Posterior cingulate gyrus (tissue), 11 donors: Measurements from ENCODE around the gene MYB.
"Not testable (repeated sequence)": the region's sequence is repeated elsewhere in the genome, so short reads cannot be mapped to it uniquely, and the experiment has no call there.

ENCODE experiments used
- DNase-seq, 10 donors: peaks; one replicate each; pipeline versions ENCODE4 v3.0.0 to v3.0.0-alpha.2; 2020 to 2021; ENCODE audit warnings: mixed read lengths in 3 of 10
- intact Hi-C: fragments of 100-400 bp; cut with DNase I; formaldehyde crosslinking; loops from one replicate; pipeline ENCODE4 v1.15.1; 2023

Gene MYB

DNA sequence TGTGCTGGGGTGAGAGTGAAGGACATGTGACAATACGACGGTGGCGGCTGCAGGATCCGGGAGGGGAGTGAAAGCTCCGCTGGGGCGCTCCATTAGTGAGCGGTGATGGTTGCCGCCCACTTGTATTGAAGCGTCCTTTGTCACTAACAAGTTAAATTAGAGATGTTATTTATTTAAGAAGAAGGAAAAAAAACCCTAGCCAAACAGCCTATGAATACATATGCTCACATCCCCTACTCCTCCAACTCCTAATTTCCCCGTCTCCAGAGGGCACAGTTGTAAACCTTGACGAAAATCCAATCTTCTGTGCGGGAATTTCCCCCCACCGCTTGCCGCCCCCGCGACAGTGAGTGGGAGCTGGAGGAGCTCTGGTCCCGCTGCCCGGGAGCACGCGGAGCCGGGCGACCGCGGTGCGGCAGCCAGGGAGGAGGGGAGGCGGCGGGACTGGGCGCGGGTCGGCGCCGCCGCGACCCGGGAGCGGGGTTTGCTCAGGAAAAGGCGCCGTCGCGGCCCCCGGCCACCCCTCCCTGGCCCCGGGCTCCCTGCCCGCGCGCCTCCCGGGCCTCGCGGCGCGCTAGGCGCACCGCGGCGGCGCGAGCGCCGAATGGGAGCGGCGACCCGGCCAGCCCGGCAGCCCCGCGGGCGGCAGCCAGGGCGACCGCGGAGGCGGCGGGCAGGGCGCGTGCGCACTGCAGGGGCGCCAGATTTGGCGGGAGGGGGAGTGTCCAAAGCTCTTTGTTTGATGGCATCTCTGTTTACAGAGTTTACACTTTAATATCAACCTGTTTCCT, at the start of gene MYB:
MYB (plus strand) TSS at position 767 of the 791 bp plus-strand sequence. CDS start 206 bp downstream, outside the sequence.
- intact Hi-C loops: no loop called here
- peak in 3 of 10 donors; percentile 23 to 89 (median 57) for DNase-seq

DNA sequence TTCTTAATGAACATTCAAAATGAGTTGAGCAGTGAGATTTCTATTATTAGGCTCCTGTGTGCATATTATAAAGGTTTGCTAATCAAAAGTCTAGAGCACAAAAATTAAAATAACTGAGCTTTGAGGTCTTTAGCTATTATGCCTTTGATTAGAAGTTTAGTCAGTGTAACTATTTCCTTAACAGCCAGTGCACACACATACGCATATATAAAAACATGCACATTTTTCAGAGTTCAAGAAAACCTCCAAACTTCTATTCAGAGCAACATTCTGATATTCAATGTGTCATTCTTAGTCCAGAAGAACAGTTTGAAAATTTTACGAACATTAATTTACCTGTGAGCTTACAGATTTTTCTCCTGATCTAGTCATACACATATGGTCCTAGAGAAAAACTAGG, 48.3 kb upstream of the MYB start:
- DNase-seq: no peak
- intact Hi-C loops: no loop called here

DNA sequence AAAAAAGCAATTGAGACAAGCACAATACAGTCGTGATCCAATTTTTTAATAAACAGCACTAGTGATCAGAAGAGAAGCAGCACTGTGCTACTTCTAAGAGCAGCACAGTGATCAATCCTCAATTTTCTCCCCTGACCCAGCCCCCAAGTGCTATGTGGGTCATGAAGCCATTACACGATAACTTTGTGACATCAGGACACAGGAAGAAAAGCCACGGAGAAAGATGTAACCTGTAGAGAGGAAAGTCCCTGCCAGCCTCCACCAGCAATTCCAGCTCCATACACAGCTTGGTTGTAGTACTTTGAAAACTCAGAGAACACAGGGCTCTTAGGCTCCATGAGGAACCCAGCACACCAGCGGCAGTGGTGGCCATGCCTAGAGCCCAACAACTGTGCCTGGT, 45.3 kb upstream of the MYB start:
- no peak for DNase-seq
- intact Hi-C loops: no loop called here

DNA sequence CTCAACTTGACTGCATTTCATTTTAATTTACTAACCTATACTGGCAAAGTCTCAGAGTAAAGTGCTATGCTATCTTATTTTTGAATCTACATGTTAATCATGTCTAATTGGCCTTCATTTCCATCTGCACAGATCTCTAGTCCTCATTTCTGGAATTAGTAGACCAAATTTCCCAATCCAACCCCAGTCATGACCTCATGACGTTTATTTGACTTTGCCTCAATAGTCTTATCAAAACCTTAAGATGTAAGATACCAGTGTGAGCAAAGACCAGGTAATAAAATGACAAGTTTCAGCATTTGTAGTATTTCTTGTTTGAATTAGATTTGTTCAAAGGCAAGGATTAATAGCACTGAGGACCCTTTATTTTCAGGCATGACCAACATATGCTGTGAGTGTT, 43.3 kb upstream of the MYB start:
- intact Hi-C loops: no loop called here
- no peak for DNase-seq

DNA sequence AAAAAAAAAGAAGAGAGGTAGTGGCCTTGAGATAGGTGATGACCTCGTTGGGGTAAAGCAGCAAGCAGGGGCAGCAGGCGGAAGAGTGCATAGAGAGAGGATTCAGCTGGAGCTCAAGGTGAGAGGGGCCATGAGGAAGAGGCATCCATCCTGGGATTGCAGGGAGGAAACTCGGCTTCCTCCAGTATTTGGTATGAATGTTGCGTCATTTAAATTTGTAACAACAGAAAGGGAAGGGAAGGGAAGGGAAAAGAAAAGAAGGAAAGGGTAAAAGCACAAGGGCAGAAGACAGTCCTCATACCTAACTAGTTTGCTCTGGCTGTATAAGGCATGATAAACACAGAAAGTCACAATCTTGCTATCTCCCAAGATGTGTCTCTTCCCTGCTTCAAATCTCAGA, 39.9 kb upstream of the MYB start:
- intact Hi-C loops: no loop called here
- DNase-seq: no peak

DNA sequence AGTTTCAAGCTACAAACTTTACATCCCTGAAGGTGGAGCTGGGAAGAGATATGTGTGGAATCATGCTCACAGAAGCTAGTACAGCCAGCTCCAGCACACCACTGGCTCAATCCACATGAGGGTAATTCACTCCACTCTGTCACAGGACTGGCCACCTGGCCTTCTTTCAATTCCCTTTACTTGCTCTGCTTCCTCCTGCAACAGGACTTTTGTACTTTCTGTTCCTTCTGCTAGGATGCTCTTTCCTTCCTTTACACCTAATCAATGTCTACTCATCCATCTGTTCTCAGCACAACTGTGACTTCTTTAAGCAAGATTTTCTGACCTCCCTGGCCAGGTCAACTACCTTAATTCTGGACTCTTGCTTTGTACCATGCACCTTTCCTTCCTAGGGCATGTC, 39.4 kb upstream of the MYB start:
- no peak for DNase-seq
- intact Hi-C loops: no loop called here

DNA sequence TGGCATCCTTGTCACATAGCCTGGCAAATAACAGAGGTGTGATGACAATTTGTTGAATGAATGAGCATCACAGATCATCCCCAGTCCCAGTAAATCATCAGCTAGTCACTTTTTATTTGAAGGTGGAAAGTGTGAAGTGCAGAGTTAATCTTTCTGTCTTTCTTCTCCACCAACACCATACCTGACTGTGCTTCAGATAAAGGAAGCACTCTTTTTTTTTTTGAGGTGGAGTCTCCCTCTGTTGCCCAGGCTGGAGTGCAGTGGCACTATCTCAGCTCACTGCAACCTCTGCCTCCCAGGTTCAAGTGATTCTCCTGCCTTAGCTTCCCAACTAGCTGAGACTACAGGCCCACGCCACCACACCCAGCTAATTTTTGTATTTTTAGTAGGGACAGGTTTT, 38.9 kb upstream of the MYB start:
- DNase-seq, intact Hi-C loops: not testable (repeated sequence)

DNA sequence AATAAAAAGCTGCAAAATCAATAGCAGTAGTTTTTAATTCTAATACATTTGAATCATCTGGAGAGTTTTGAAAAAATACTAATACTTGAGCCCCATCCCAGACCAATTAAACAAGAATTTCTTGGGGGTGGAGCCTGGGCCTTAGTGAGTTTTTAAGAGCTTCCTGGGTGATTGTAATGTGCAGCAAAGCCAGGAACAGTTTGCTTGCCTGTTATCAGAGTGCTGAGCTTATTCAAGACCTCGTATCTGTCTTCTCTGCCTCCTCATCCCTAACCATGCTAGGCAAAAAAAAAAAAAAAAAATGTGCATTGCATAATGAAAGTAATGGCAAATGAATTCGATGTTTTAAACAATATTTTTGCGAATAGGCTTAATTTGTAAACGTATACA, 36.4 kb upstream of the MYB start:
- intact Hi-C loops: loop anchor here (5.0 kb wide), 1 partner anchor 278 kb away; no protein-coding TSS in a partner anchor
- DNase-seq: no peak

DNA sequence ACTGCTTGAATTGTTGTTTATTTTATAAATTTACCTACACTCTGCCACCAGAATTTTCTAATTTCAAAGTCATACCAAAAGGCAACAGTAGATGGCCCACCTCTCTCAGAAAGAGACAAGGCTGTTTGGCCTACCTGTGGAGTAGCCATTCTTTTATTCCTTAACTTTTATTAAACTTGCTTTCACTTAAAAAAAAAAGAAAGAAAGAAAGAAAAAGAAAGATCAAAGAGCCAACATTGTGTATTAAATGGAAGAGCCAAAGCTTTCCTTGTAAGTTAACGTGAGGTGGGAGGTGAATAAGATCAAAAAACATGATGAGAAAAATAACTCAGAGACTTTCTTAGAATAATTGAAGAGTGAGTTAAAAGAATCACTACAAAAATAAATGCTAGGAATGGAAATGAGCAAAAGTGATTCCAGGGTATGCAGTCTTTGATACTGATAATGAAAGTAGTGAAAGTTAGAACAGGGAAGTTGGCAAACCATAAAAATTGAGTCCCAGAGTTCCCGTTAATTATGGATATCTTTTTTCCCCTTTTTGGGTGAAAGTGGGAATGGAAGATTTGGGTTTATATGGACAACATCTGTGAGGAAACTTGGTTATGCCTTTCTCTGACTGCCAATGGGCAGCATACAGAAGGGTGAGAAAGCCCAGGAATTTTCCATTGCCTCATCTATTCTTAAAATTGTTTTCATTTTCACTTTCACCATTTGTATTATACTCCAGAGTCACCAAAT, 35.9 kb upstream of the MYB start:
- no peak for DNase-seq
- intact Hi-C loops: loop anchor here (5.0 kb wide), 1 partner anchor 277 kb away; no protein-coding TSS in a partner anchor

DNA sequence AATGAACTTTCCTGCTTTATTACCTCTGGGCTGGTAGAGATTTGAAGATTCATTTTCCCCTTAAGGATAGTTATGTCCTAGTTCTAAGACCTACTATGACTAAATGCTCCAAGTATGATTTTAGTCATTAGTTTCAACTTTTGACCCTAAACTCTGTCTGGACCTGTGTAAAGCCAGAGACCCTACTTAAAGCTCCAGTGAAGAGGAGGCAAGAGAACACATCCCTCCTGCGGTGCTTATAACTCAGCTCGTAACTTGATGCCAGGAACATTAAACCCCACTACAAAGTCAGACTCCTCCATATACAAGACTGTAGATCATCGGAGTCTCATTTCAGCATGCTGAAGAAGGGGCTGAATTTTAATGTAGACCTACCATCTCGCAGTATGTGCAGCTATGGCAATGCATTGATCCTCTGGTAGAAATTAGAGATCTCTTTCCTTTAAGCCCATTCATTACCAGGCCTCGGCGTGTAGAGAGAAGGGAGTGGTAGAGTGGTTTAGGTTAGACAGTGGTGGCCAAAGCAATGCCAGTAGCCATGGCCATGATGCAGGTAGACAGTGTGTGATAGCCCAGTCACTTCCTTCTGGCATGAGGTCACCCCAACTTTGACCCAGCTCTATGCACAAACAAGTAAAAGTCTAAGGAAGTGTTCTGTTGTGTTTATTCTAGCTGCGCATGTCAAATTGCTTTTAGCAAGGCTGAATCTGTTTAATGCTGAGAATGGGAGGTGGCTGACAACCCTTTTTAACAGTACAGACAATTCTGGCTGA, 34.8 kb upstream of the MYB start:
- intact Hi-C loops: loop anchor here (5.0 kb wide), 1 partner anchor 276 kb away; no protein-coding TSS in a partner anchor
- no peak for DNase-seq

DNA sequence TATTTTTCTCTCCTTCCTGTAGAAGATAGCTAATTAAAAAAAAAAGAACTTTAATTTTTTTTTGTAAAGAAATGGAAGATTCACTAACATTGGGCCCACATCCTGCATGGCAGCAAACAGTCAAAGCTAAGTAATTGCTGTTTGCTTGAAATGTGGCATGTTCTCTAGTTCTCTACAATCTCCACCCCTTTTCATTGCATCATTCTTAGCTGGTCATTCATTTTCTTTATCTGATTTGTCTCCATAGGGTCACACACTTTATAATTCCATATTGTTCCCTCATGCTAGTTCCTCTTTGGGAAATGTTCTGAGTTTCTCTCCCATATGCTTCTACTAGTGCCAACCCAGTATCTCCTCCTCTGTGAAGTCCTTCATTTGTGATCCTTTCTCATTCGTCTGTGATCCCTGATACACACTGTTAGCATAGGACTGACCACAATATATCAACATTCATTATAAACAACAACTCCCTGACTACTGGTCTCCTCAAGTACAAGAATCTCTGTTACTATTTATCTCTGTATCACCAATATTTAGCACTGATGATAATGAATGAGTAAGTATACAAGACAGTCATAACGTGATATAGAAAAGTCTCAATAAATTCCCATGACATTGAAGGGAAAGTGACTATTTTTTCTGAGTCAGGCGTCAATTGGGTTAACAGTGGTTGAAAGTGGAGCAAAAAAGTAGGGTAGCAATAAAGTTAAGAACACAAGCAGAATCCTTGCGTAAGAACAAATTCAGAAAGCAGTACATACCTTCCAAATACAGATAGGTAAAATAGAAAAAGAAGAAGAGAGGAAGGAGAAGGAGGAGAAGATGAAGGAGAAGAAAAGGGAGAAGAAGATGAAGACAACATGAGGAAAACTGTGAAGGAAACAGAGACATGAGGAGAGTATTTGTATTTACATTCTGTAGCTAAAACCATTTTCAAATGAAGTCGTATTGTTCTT, 33.2 kb upstream of the MYB start:
- intact Hi-C loops: loop anchor here (5.0 kb wide), 1 partner anchor 274 kb away; no protein-coding TSS in a partner anchor
- DNase-seq: no peak

DNA sequence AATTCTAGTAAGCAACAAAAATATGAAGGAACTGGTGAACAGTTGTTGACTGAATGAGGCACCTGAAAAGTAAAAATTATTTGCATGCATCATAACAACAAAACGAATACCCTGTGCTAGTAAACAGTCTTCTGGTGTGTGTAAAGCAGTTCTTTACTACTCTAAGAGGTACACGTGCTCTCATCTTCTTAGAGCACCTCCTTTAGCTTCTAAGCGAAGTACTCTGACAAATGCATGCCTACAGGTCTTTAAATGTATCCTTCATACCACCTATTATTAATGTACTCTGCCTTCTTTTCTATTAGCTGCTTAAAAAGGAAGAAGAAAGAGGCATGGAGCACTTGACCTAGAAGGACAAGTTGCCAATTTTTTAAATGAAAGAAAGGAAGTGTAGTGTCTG, 32.2 kb upstream of the MYB start:
- intact Hi-C loops: loop anchor here (5.0 kb wide), 1 partner anchor 273 kb away; no protein-coding TSS in a partner anchor
- no peak for DNase-seq

DNA sequence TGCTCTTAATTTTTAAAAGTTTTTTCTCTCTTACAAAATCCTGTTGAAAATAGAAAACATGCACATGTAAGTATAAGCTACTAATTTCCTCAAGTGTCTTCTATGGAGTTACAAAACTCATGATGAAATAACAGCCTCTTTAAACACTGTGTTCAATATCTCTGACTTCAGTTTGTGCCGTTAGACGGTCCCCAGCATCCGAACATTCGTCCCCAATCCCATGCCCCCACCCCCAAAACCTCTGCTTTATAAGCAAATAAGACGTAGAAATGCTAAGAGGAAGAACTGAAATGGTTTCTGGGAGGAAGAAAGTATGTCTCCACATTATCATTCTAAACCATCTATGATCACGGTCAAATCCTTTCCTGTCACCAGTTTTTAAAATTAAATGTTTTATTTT, 31.7 kb upstream of the MYB start:
- no peak for DNase-seq
- intact Hi-C loops: loop anchor here (5.0 kb wide), 1 partner anchor 273 kb away; no protein-coding TSS in a partner anchor

DNA sequence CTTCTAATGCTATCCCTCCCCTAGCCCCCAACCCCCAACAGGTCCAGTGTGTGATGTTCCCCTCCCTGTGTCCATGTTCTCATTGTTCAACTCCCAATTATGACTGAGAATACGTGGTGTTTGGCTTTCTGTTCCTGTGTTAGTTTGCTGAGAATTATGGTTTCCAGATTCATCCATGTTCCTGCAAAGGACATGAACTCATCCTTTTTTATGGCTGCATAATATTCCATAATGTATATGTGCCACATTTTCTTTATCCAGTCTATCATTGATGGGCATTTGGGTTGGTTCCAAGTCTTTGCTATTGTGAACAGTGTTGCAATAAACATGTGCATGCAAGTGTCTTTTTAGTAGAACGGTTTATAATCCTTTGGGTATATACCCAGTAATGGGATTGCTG, 30.6 kb upstream of the MYB start:
- intact Hi-C loops, DNase-seq: not testable (repeated sequence)

DNA sequence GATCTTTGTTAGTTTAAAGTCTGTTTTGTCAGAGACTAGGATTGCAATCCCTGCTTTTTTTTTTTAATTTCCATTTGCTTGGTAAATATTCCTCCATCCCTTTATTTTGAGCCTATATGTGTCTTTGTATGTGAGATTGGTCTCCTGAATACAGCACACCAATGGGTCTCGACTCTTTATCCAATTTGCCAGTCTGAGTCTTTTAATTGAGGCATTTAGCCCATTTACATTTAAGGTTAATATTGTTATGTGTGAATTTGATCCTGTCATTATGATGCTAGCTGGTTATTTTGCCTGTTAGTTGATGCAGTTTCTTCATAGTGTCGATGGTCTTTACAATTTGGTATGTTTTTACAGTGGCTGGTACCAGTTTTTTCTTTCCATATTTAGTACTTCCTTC, 27.0 kb upstream of the MYB start:
- DNase-seq, intact Hi-C loops: not testable (repeated sequence)

DNA sequence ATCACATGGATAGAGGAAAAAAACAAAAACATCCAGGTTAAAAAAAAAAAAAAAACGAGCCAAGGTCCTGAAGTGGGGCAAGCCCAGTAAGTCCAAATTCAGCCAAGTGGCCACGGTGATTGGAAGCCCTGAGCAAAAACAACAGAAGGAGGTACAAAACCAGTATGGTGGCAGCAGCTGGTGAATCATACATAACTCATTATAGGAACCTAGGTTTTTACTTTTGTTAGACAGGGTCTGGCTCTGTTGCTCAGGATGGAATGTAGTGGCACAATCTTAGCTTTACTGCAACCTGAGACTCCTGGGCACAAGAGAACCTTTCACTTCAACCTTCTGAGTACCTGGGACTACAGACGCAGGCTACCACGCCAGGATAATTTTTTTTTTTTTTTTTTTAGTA, 22.7 kb upstream of the MYB start:
- intact Hi-C loops: no loop called here
- no peak for DNase-seq

DNA sequence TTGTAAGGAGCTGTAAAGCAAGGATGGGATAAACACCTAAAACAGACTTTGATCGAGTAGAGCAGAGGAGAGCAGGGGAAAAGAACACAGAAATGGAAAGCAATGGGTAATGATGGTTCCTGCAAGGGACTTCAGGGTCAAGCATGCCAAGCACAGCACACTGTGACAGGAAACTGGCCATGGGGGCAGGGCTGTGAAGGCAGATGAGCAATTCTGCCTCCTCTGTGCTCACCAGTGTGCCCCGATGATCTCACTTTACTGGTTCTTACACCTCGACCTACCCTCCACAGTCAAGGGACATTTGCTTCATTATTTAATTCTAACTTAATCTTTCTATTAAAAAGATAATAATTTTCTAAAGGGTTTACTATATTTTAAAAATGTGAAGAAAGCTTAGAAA, 21.6 kb upstream of the MYB start:
- no peak for DNase-seq
- intact Hi-C loops: no loop called here

DNA sequence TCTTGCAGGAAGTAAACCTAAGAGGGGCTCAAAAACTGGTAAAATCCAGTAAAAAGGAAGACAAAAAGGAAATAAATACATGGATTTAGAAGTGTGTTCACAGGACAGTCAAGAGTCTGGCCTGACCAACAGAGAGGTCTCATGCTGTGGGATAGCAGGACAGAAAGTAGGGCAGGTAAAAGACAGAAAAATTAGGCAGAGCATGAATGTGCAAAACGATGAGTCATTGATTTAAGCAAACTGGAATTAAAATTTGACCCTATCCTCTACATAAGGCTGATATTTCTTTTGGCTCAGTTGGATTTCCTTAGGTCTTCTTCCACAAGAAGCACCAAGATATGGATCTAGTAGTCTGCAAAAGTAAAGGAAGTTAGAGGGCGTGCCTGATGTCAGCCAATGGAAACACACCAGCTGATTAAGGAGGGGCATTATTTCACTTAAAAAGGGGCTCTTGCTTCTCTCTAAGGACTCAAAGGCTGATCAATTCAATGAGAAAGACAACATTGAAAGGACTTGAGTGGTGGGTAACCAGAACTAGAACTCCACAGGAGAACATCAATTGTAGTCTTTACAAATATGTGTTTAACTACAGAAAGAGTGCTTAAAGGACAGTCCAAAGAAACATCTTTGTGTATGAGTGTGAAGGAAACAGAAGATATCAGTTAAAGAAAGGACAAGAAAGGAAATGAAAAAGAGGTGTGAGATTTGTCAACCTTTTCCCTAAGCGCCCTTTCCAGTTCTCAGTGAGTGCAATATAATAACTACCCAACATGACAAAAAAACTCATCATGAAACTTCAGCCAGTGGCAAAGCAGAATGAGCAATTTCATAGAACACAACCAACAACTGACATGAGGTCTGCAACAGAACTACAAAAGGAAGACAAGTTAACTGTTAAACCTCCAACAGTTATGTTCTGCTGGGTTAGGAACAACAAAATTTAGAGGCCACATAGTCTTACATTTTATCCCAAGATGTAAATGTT, 19.4 kb upstream of the MYB start:
- no peak for DNase-seq
- intact Hi-C loops: no loop called here
